ENCODE data around the gene NR2C2AP.
A peak's percentile ranks its signal among the peaks of the same experiment; 100 is the strongest.

Gene NR2C2AP

DNA sequence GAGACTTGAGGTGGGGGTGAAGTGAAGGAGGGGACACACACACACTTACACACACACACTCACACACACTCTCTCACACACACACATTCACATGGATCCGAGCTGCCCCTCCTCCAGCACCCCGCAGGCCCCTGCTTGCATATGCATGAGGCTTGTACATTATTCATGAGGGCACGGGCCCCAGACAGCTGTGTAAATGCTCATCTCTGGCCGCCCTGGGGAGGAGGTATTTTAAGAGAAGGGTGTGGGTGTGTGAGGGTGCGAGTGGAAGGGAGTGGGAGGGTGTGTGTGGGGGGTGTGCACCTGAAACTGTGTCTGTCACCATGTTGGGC is 10.9 kb upstream of the NR2C2AP start:
- DNase-seq, result no peak

- DNase-seq, result no peak
Measured at GRCh38 chr19:19213426-19214158, 10.4 kb upstream of the NR2C2AP start.

- no peak for DNase-seq
Measured at GRCh38 chr19:19212916-19213315, 9.7 kb upstream of the NR2C2AP start.

DNA sequence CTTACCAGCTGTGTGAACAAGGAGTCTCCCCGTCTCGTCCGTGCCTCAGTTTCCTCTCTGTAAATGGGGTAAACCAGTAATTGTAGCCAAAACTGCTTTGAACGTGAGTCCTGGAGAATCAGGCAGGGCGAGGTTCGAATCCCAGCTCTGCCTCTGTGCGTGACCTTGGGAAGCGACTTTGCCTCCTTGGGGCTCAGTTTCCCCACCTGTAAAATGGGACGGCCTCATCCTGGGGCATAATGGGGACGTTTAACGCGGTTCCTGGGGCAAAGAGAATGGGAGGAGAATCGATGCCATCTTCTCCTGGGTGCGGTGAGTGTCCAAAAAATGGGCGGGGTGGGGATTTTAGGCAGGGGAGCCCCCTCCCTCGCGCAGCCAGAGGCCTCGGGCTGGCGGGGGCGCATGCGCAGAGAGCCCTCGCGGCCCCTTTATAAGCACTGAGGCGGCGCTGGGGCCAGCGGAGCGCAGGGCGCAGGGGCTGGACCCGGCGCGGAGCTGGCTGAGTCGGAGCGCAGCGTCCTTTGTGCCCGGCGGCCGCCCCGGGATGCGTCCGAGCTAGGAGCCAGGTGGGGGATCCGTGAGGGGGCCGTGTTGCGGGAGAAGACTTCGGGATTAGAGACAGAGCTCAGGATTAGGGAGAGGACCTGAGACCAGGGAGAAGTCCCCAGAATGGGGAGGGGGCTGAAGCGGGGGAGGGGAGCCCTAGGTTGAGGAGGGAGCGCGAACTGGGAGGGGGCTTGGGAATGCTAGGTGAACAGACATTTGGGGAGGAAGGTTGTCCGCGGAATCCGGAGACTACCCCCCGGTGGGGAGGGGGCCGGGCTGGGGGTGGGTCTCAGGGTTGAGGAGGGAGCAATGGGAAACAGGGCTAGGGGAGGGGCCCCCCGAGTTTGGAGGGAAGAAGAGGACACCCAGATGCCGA is 8.5 kb upstream of the NR2C2AP start, which contains the start of gene NCAN:
NCAN (plus strand) TSS at position 460 of the 922 bp plus-strand sequence. CDS start 4,996 bp downstream, outside the sequence.
- DNase-seq, result no peak

DNA sequence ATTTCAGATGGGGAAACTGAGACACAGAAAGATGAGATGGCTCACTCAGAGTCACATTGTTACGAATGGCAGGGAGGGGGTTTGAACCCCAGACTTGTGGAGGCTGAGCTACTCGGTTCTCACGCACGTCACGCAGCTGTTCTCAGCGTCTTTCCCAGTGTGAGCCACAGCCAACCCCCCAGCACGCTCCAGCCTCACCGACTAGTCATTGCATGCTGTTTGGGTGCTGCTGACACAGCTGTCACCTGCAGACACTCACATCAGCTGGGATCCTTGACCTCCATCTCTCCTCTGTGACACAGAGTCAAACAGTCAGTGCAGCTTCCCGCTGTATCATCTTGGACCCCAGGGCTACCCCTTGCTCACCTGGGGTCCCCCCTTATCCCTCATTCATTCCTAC is 6.2 kb upstream of the NR2C2AP start:
- DNase-seq, result no peak

GRCh38 chr19:19207637-19208572 is 4.7 kb upstream of the NR2C2AP start:
- no peak for DNase-seq

DNA sequence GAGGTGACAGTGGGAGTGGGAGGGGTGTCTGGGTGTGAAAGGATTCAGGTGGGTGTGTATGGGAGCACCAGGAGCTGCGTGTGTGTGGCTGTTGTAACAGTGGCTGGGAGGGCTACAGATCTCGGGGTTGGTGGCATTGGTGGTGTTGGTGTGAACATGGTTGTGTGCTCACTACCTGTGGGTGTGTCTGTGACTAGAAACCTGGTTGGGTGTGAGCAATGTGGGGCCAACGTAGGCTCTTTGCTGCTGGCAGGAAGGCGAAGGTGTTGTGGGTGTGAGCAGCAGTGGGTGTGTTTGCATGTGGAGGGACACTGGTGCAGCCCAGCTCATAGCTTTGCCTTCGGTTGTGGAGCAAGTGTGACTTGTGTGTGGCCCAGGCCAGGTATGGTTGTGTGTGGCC is 3.7 kb upstream of the NR2C2AP start:
- no peak for DNase-seq

GRCh38 chr19:19205416-19206410 is 2.5 kb upstream of the NR2C2AP start:
- DNase-seq, result no peak

DNA sequence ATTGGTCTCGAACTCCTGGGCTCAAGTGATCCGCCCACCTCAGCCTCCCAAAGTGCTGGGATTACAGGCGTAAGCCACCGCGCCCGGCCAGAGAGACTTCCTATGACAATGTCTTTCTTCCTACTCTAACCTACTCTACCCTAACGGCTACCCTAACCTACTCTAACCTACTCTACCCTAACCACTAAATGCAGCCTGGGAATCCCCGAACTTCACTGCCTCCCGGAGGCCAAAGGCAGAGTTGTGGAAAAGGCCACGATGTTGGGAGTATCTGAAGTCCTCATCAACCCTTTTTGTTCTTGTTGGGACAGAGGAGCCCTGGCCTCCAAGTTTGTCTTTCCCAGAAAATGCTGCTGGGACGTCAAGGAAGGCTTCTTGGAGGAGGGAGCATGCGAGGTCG is 967 bp upstream of the NR2C2AP start:
- no peak for DNase-seq

- DNase-seq, result no peak
Measured at GRCh38 chr19:19202707-19203011, 555 bp downstream of the NR2C2AP start.

DNA sequence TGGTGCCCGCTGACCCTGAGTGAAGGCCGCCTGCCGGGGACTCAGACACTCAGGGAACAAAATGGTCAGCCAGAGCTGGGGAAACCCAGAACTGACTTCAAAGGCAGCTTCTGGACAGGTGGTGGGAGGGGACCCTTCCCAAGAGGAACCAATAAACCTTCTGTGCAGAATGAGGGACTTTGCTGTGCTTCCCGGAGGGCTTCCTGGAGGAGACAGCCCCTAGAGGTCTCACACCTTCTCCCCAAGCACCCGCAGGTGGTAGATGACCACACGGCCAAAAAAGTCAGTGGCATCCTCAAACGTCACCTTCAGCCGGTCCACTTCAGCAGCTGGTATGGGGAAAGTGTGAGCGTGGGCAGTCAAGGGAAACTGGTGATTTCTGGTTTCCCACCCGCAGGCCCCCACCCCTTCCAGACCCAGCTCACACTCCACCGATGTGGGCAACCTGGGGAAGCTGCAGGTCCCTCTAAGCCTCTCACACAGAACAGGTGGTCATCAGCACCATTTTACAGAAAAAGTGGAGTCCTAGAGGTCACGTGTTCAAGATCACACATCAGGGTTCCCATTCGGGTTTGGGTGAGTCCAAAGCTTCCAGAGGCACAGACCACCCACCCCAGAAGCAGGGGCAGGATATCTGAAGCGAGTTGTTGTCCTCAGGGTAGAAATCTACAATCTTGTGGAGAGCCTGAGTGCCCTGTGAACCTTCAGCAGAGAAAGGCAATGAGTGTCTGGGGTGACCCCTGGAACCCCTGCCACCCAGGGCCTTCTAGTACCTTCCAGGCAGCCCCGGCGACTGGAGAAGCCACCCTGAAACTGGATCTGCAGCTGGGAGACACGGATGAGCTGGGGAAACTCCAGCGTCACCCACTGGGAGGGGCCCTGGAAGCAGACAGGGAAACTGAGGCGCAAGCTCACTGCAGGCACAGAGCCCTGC is 1.2 kb downstream of the NR2C2AP start:
- DNase-seq, result no peak

- DNase-seq, result no peak
Measured at GRCh38 chr19:19193926-19194325, 9.3 kb downstream of the NR2C2AP start.

DNA sequence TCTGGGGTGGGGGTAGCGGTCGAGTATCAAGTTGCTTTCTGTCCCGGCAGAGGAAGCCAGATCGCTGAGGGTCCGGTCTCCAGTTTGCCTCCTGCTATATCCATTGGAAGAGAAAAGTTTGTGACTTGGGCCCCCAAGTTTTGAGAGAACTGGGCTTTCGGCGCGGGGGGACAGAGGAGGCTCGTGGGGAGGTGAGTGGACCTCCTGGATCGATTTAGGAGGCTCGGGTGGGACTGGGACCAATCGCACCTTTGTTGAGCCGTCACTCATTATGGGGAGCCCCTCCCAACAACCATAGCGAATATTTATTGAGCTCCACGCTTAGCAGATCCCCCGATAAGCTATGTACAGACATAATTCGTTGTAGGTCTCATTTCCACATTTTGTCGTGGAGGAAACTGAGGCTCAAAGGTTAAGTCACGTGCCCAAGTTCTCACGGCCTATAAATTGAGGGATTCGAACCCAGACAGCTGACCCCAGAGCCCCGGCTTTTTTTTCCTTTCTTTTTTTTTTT is 10.2 kb downstream of the NR2C2AP start:
- no peak for DNase-seq

DNA sequence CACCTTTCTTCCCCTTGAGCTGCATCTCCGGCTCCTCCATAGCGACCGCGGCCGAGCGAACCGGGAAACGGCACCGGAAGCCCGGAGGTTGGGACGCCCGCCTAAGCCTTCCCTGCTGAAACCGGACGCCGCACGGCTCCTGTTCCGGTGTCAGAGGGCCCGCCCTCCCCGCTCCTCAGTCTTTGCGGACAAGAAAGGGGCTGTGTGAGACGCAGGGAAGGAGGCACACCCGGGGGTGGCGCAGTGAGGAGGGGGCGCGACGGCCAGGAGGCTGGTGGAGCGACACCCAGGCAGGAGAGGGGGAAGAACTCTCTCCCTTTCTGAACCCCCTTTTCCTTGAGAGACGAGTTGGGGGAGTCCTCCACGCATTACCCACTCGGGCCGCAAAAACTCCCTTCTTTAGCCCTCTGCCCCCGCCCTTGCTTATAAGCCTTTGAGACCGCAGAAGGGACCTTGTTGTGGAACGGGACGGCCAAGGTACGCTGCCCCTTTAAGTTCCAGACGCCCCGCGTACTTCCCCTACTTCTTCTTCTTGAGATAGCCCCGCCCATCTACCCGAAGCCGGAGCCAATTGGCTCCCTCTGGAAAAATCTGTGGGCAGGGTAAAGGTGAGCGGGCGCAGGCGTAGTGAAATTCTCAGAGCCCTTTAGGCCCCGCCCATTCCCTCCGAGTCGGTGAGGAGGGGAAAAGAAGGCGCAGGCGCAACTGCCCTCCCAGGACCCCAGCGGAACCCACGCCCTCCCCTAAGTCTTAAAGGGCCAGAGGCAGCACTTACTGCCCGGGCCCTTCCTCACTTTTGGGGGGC is 10.9 kb downstream of the NR2C2AP start, which contains the start of the genes BORCS8 and RFXANK:
BORCS8 (minus strand) TSS at position 75 of the 805 bp plus-strand sequence; CDS start at position 40, 35 bp downstream.
RFXANK (plus strand) TSS at position 181 of the 805 bp plus-strand sequence. CDS start 1,689 bp downstream, outside the sequence.
- peak; percentile 99 for DNase-seq

DNA sequence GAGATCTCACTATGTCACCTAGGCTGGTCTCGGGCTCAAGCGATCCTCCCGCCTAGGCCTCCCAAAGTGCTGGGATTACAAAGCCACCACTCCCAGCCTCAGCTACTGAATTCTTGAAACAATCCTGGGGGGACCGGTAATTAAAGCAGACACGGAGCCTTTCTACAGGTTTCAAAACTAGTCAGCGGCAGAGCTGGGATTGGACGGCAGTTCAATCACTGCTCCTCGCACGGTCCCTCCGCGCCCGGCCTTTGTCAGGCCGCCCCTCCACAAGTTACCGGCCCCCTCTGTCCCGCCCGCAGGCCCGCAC is 11.5 kb downstream of the NR2C2AP start:
- no peak for DNase-seq

- no peak for DNase-seq
Measured at GRCh38 chr19:19186742-19187141, 16.5 kb downstream of the NR2C2AP start.

GRCh38 chr19:19185853-19186740 is 17.1 kb downstream of the NR2C2AP start:
- DNase-seq, result no peak

DNA sequence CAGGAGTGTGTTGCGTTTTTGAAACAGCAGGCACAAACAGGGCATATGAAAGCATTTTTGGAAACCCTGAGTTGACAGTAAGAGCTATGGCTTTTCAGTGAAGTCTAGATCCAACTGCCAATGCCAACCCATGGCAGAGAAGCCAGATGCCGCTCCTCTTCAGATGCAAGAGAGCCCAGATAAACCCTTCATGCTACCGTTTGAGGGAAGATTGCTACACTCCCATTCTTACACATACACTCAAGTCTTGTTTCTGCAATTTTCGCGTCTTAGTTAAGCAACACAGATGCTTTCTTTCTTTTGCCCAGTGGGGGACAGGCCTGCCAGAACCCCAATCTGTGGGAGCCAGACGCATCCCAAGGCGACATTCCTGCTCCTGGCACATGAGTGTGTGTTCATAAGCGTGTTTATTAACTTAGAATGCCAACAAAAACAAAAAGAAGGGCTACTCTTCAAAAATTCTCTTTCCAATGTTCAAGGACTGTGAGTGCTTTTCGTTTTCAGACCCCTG is 21.7 kb downstream of the NR2C2AP start:
- no peak for DNase-seq
